Measurements from ENCODE around the gene CPOX. TPM values are rescaled to one million over a fixed set of nuclear protein-coding genes. Genes with fewer than 3 reads are reported as not detected.

Gene CPOX
- total and polyA plus RNA-seq, 2 of the 8 experiments (the other 6 are each of a cell fraction or from before 2014, with no cell fraction given) = 17.4 to 27.0 TPM

- Histone ChIP-seq H3K79me2 (ENCODE audit: control insufficient read depth in 1 of 2, insufficient read depth in 2 of 2, low read length in 2 of 2) (no peaks in the 10 kb centered on the region), H3K18ac (ENCODE audit: extremely low read depth, low read length) (no peak overlapping the region), H2AFZ (ENCODE audit: low read length) (no peak overlapping the region), H2BK5ac (ENCODE audit: low read depth, low read length) (no peak overlapping the region), H4K5ac (ENCODE audit: insufficient read length, low read depth, low read length) (no peak overlapping the region), H4K8ac (ENCODE audit: extremely low read depth, insufficient read depth, low read length) (no peak overlapping the region), H3K36me3 (ENCODE audit: control insufficient read depth in 2 of 4, insufficient read depth in 4 of 4, low read length in 3 of 4) (no peaks in the 10 kb centered on the region), H3K56ac (replicated peaks; ENCODE audit: insufficient read length, low read depth, low read length) (no peak overlapping the region), H3K79me1 (ENCODE audit: low read depth, low read length) (no peaks in the 10 kb centered on the region), H3K9ac (replicated peaks in 1 of 4; ENCODE audit: extremely low read depth in 1 of 4, low read depth in 3 of 4, low read length in 3 of 4) (no peak overlapping the region), H2BK15ac (ENCODE audit: low read length) (no peak overlapping the region), H3K4me2 (ENCODE audit: insufficient read depth in 1 of 2, low read depth in 2 of 2, low read length in 2 of 2) (no peak overlapping the region), H2AK5ac (ENCODE audit: low read depth, low read length) (no peak overlapping the region), H3K9me3 (ENCODE audit: insufficient read depth in 2 of 2, low read depth in 1 of 2, low read length in 1 of 2) (no peaks in the 10 kb centered on the region), H3K4ac (replicated peaks; ENCODE audit: insufficient read length, low read depth, low read length) (no peak overlapping the region), H3K14ac (ENCODE audit: insufficient read length) (no peak overlapping the region), H2BK120ac (replicated peaks; ENCODE audit: low read depth, low read length) (no peak overlapping the region), H4K91ac (replicated peaks; ENCODE audit: insufficient read length, low read length) (no peak overlapping the region), H3K23ac (ENCODE audit: insufficient read length) (no peak overlapping the region), H3K23me2 (ENCODE audit: low read depth, low read length) (no peaks in the 10 kb centered on the region), H2BK12ac (ENCODE audit: low read depth, low read length) (no peak overlapping the region), H2BK20ac (ENCODE audit: low read length) (no peak overlapping the region), H3K4me1 (replicated peaks in 1 of 4; ENCODE audit: control insufficient read depth in 3 of 4, insufficient read depth in 4 of 4, low read length in 3 of 4) (no peaks in the 10 kb centered on the region), H3K27ac (ENCODE audit: low read depth, low read length) (no peak overlapping the region), H3K4me3 (ENCODE audit: extremely low read depth in 1 of 4, insufficient read depth in 2 of 4, low read depth in 3 of 4, low read length in 4 of 4) (no peak overlapping the region), H4K20me1 (replicated peaks in 1 of 2; ENCODE audit: control insufficient read depth in 1 of 2, insufficient read depth in 2 of 2, low read length in 2 of 2) (no peaks in the 10 kb centered on the region), H3K27me3 (replicated peaks in 1 of 4; ENCODE audit: control insufficient read depth in 3 of 4, extremely low read depth in 1 of 4, insufficient read depth in 3 of 4, low read length in 3 of 4) (no peaks in the 10 kb centered on the region)
- 90% methylated on average over 7 of the region's 7 CpGs; no CpG with 5 or more reads in 1 of the 2 experiments for WGBS, 2 experiments (ENCODE audit: extremely low coverage in 1 of 2, insufficient coverage in 1 of 2, insufficient read length in 1 of 2, insufficient replicate concordance in 2 of 2, low coverage in 1 of 2, low lambda C conversion rate in 2 of 2, missing lambda C conversion rate in 1 of 2)
- ChIA-PET CTCF (ENCODE audit: partially characterized antibody) (interaction anchor here (2.2 kb wide), 1 partner anchor 9 kb away, joined by 5 read pairs; no protein-coding TSS in a partner anchor), POLR2A (ENCODE audit: partially characterized antibody) (no interaction called here)
- FAIRE-seq (no peak), DNase-seq (ENCODE audit: low read depth in 1 of 2, low spot score in 2 of 2) (no peak)
- TF ChIP-seq BRCA1 (IDR thresholded peaks at IDR 0.05; ENCODE audit: low read depth, low read length) (no peak), NRF1 (IDR thresholded peaks at IDR 0.05; ENCODE audit: low read depth, low read length) (no peak), SIX5 (IDR thresholded peaks at IDR 0.05; ENCODE audit: low read depth, low read length) (no peak), BCL11A (IDR thresholded peaks at IDR 0.05; ENCODE audit: low read depth in 2 of 2, low read length in 2 of 2) (no peak), TBP (IDR thresholded peaks at IDR 0.05; ENCODE audit: low read depth, low read length) (no peak), EP300 (IDR thresholded peaks at IDR 0.05; ENCODE audit: borderline replicate concordance in 1 of 2, low read depth in 2 of 2, low read length in 2 of 2) (no peak), GABPA (IDR thresholded peaks at IDR 0.05; ENCODE audit: borderline replicate concordance, insufficient read depth, low read length) (no peak), CREB1 (IDR thresholded peaks at IDR 0.05) (no peak), GTF2F1 (IDR thresholded peaks at IDR 0.05; ENCODE audit: borderline replicate concordance, low read depth, low read length) (no peak), CHD2 (IDR thresholded peaks at IDR 0.05; ENCODE audit: low read length) (no peak), HDAC2 (IDR thresholded peaks at IDR 0.05; ENCODE audit: borderline replicate concordance in 1 of 2, low read depth in 2 of 2, low read length in 2 of 2) (no peak), POLR2AphosphoS5 (IDR thresholded peaks at IDR 0.05; ENCODE audit: low read depth, low read length) (no peak), KDM1A (IDR thresholded peaks at IDR 0.05; ENCODE audit: borderline replicate concordance, low read length) (no peak), MAFK (IDR thresholded peaks at IDR 0.05; ENCODE audit: low read depth, low read length) (no peak)
Observed at GRCh38 chr3:98564282-98565005, 29.0 kb downstream of the CPOX start.
